PC-3 (cell line): ENCODE data around the gene CCR9. TPM values are rescaled to one million over a fixed set of nuclear protein-coding genes. Genes with fewer than 3 reads are reported as not detected.

Source experiments
- ATAC-seq: fragments of 200-7000 bp; cut with Tn5 transposase; 2 replicates; pipeline ENCODE4 v1.9.1; 2020; ENCODE audit warnings: mild to moderate bottlenecking, moderate library complexity
- BruUV-seq: library from RNA; stranded (reverse); fragments of 400-500 nt; replicated peaks from 2 replicates; lab custom pipeline; 2021; lab: Mats Ljungman, UMichigan
- CTCF ChIA-PET: fragments of 300-600 bp; sonication (Branson Sonifier 250); formaldehyde crosslinking; loops from one replicate; lab custom pipeline; 2022; ENCODE audit warnings: antibody characterized with exemption; lab: Charles Lee
- POLR2A ChIA-PET: fragments of 300-600 bp; sonication (Branson Sonifier 250); formaldehyde crosslinking; loops from one replicate; lab custom pipeline; 2022; ENCODE audit warnings: antibody characterized with exemption; ENCODE audit not compliant: unreplicated experiment; lab: Charles Lee
- DNase-seq: peaks from one replicate; pipeline ENCODE4 v3.0.0-alpha.2; 2015
- H2AFZ ChIP-seq: fragments of 300-600 bp; sonication (generic); 2 replicates; pipeline ENCODE4 v1.6.0; 2016; ENCODE audit warnings: antibody characterized with exemption, low read length
- H3F3A ChIP-seq: fragments of 300-600 bp; sonication (generic); one replicate; pipeline ENCODE4 v1.6.0; 2017; ENCODE audit warnings: antibody characterized with exemption, low read length, control low read depth, mild to moderate bottlenecking; ENCODE audit not compliant: unreplicated experiment
- H3K27ac ChIP-seq: fragments of 300-600 bp; sonication (generic); 2 replicates; pipeline ENCODE4 v1.5.1; 2016; ENCODE audit warnings: mild to moderate bottlenecking, low read length
- H3K27me3 ChIP-seq: fragments of 300-600 bp; sonication (generic); 2 replicates; pipeline ENCODE4 v1.6.1; 2016; ENCODE audit warnings: low read length, mixed read lengths
- H3K36me3 ChIP-seq: fragments of 300-600 bp; sonication (generic); 2 replicates; pipeline ENCODE4 v1.6.1; 2016; ENCODE audit warnings: low read depth, mixed run types, low read length, mixed read lengths
- H3K4me1 ChIP-seq: fragments of 300-600 bp; sonication (generic); 2 replicates; pipeline ENCODE4 v1.5.1; 2016; ENCODE audit warnings: low read length; ENCODE audit not compliant: insufficient read depth
- H3K4me2 ChIP-seq: fragments of 300-600 bp; sonication (generic); 2 replicates; pipeline ENCODE4 v1.6.0; 2016; ENCODE audit warnings: low read length
- H3K4me3 ChIP-seq: fragments of 300-600 bp; sonication (generic); 2 replicates; pipeline ENCODE4 v1.5.1; 2016; ENCODE audit warnings: mild to moderate bottlenecking, low read length, mixed read lengths
- H3K79me2 ChIP-seq: fragments of 300-600 bp; sonication (generic); 2 replicates; pipeline ENCODE4 v1.6.1; 2017; ENCODE audit warnings: low read length, mixed read lengths
- H3K9ac ChIP-seq: fragments of 300-600 bp; sonication (generic); 2 replicates; pipeline ENCODE4 v1.6.0; 2016; ENCODE audit warnings: mild to moderate bottlenecking, low read length
- H3K9me2 ChIP-seq: fragments of 300-600 bp; sonication (generic); replicated peaks from 2 replicates; pipeline ENCODE4 v1.6.1; 2016; ENCODE audit warnings: mixed run types, low read length, mixed read lengths
- H3K9me3 ChIP-seq: fragments of 300-600 bp; sonication (generic); 2 replicates; pipeline ENCODE4 v1.6.1; 2016; ENCODE audit warnings: low read length, mixed read lengths
- H4K20me1 ChIP-seq: fragments of 300-600 bp; sonication (generic); 2 replicates; pipeline ENCODE4 v1.6.1; 2016; ENCODE audit warnings: low read length, mixed read lengths
- EZH2 ChIP-seq: fragments of 300-600 bp; sonication (generic); IDR thresholded peaks from one replicate; pipeline ENCODE4 v1.6.1; 2017; ENCODE audit warnings: antibody characterized with exemption, mild to moderate bottlenecking, low read length; ENCODE audit not compliant: unreplicated experiment
- EZH2phosphoT487 ChIP-seq: fragments of 300-600 bp; sonication (generic); IDR thresholded peaks from 2 replicates; pipeline ENCODE4 v1.6.1; 2018; ENCODE audit warnings: mild to moderate bottlenecking, antibody characterized with exemption, low read length, borderline replicate concordance
- intact Hi-C: fragments of 100-400 bp; cut with micrococcal nuclease; formaldehyde crosslinking; loops from 2 replicates; pipeline ENCODE4 v1.9.0; 2023
- total RNA-seq: library from RNA; depleted of rRNA; stranded (reverse); fragments of >200 nt; gene quantifications from 2 replicates; pipeline ENCODE4 v1.2.3, GENCODE V29; 2014
- TF ChIP-seq, protein P1 (sequence below): fragments of 300-600 bp; sonication (generic); conservative IDR thresholded peaks from 2 replicates; pipeline ENCODE4 v1.5.1; 2017; ENCODE audit warnings: antibody characterized with exemption, low read depth, mild to moderate bottlenecking, low read length

Gene CCR9
- total RNA-seq, 1 experiment from 2014 or later = not detected

DNA sequence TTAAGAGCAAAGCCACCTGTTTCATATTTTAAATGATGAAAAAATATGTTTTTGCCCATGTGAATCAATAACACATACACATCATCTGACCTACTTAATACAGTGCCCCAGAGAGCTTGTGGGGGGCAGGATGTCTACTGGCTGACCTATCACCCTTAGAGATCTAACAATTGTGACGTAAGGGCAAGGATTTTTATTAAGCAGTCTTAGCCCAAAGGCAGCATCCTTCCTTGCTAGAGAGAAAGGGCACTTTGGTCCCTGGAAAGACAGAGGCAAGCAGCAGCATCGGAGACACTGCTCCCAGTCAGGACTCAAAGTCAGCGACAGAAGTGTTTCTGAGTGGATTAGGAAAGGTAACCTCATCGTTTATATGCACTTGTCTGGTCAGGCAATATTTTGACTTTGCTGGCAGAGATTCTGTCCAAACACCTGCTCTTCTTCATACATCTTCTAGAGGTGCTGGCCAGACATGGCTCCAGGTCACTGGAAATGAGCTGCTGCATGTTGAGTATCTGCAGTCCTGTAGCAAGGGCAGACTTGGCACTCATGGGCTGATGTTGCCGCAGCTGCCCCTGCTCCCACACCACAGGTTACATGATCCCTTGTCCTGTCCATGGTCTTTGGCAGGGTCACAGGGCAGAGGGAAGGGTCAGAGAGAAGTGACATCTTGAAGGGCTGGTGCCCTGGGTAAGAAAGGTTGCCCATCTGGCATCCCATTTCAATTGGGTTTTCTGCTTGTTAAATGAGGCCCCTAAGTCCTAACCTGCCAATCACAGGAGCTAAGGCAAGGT lies 58.7 kb downstream of the CCR9 start:
- Histone ChIP-seq H3K9me2 (no peaks in the 10 kb centered on the region), H3K4me3 (no peak overlapping the region), H3K27ac (no peak overlapping the region), H3K27me3 (no peaks in the 10 kb centered on the region), H4K20me1 (no peaks in the 10 kb centered on the region), H3K9me3 (no peaks in the 10 kb centered on the region), H3K79me2 (no peaks in the 10 kb centered on the region), H3K9ac (no peak overlapping the region), H3K4me1 (peaks cover 18% of the 10 kb centered on the region), H3K36me3 (peaks cover 25% of the 10 kb centered on the region; the same call in 1 of the 2 replicates), H3K4me2 (no peak overlapping the region), H2AFZ (no peak overlapping the region), H3F3A (no peaks in the 10 kb centered on the region)
- ATAC-seq = no peak
- TF ChIP-seq, protein P1, sequence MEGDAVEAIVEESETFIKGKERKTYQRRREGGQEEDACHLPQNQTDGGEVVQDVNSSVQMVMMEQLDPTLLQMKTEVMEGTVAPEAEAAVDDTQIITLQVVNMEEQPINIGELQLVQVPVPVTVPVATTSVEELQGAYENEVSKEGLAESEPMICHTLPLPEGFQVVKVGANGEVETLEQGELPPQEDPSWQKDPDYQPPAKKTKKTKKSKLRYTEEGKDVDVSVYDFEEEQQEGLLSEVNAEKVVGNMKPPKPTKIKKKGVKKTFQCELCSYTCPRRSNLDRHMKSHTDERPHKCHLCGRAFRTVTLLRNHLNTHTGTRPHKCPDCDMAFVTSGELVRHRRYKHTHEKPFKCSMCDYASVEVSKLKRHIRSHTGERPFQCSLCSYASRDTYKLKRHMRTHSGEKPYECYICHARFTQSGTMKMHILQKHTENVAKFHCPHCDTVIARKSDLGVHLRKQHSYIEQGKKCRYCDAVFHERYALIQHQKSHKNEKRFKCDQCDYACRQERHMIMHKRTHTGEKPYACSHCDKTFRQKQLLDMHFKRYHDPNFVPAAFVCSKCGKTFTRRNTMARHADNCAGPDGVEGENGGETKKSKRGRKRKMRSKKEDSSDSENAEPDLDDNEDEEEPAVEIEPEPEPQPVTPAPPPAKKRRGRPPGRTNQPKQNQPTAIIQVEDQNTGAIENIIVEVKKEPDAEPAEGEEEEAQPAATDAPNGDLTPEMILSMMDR = no peak
- TF ChIP-seq EZH2 = no peak
- no peak for TF ChIP-seq EZH2phosphoT487
- BruUV-seq = no TSS peak
- POLR2A ChIA-PET = no interaction called here
- intact Hi-C loops = loop anchor here (5.0 kb wide), 1 partner anchor 42 kb away; no protein-coding TSS in a partner anchor
- no peak for DNase-seq
- CTCF ChIA-PET = no interaction called here

DNA sequence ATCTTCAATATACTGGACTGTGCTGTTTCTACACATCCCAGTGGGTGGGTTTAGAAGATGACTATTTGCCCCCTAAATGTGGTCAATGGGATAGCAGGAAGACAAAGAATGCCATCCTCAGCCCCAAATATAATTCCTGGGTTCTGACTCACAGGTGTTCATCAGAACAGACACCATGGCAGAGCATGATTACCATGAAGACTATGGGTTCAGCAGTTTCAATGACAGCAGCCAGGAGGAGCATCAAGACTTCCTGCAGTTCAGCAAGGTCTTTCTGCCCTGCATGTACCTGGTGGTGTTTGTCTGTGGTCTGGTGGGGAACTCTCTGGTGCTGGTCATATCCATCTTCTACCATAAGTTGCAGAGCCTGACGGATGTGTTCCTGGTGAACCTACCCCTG lies 60.0 kb downstream of the CCR9 start:
- ATAC-seq (no peak), DNase-seq (peak; percentile 6)
- Histone ChIP-seq H4K20me1 (no peaks in the 10 kb centered on the region), H2AFZ (no peak overlapping the region), H3K4me1 (peaks cover 14% of the 10 kb centered on the region), H3K27me3 (no peaks in the 10 kb centered on the region), H3K36me3 (peaks cover 25% of the 10 kb centered on the region; the same call in 1 of the 2 replicates), H3F3A (no peaks in the 10 kb centered on the region), H3K9ac (no peak overlapping the region), H3K79me2 (no peaks in the 10 kb centered on the region), H3K9me3 (no peaks in the 10 kb centered on the region), H3K4me3 (no peak overlapping the region), H3K4me2 (no peak overlapping the region), H3K27ac (no peak overlapping the region), H3K9me2 (no peaks in the 10 kb centered on the region)
- ChIA-PET POLR2A (no interaction called here), CTCF (no interaction called here)
- intact Hi-C loops = loop anchor here (5.0 kb wide), 1 partner anchor 41 kb away; no protein-coding TSS in a partner anchor
- BruUV-seq = no TSS peak
- TF ChIP-seq EZH2 (no peak), EZH2phosphoT487 (no peak)
- TF ChIP-seq, protein P1 = no peak

DNA sequence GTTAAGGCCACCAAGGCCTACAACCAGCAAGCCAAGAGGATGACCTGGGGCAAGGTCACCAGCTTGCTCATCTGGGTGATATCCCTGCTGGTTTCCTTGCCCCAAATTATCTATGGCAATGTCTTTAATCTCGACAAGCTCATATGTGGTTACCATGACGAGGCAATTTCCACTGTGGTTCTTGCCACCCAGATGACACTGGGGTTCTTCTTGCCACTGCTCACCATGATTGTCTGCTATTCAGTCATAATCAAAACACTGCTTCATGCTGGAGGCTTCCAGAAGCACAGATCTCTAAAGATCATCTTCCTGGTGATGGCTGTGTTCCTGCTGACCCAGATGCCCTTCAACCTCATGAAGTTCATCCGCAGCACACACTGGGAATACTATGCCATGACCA lies 60.5 kb downstream of the CCR9 start:
- no TSS peak for BruUV-seq

More for the DNA sequence above, 60.5 kb downstream of the CCR9 start:
- Histone ChIP-seq H4K20me1 (no peaks in the 10 kb centered on the region), H3K36me3 (peaks cover 28% of the 10 kb centered on the region; the same call in 1 of the 2 replicates), H3K9ac (no peak overlapping the region), H3K27ac (no peak overlapping the region), H3K79me2 (no peaks in the 10 kb centered on the region), H3F3A (no peaks in the 10 kb centered on the region), H3K27me3 (no peaks in the 10 kb centered on the region), H3K4me2 (no peak overlapping the region), H2AFZ (no peak overlapping the region), H3K4me3 (no peak overlapping the region), H3K9me2 (no peaks in the 10 kb centered on the region), H3K9me3 (no peaks in the 10 kb centered on the region), H3K4me1 (peaks cover 14% of the 10 kb centered on the region)
- intact Hi-C loops = loop anchor here (5.0 kb wide), 1 partner anchor 40 kb away; no protein-coding TSS in a partner anchor
- no peak for ATAC-seq
- DNase-seq = no peak
- ChIA-PET CTCF (no interaction called here), POLR2A (no interaction called here)
- TF ChIP-seq EZH2 (no peak), EZH2phosphoT487 (no peak)
- TF ChIP-seq, protein P1 = no peak
